Ovary (tissue), 9 donors: ENCODE data around the gene PRDM16. TPM values are rescaled to one million over a fixed set of nuclear protein-coding genes. Genes with fewer than 3 reads are reported as not detected.

ENCODE experiments used
- DNase-seq, 5 donors: peaks; one replicate each; pipeline ENCODE4 v3.0.0-alpha.2; 2019 to 2020
- H3K27ac ChIP-seq, 2 donors: fragments of 200-600 bp; one replicate each; pipeline versions ENCODE4 v1.5.1 to v1.8.0; 2019 to 2022
- H3K27me3 ChIP-seq: fragments of 200-600 bp; one replicate; pipeline ENCODE4 v1.8.0; 2022
- H3K36me3 ChIP-seq: fragments of 200-600 bp; sonication (generic); one replicate; pipeline ENCODE4 v1.5.1; 2019
- H3K4me1 ChIP-seq: one replicate; pipeline ENCODE4 v1.8.1; 2013; ENCODE audit warnings: mild to moderate bottlenecking, moderate library complexity; ENCODE audit not compliant: insufficient read depth
- H3K4me3 ChIP-seq: fragments of 200-600 bp; sonication (generic); one replicate; pipeline ENCODE4 v1.5.1; 2017
- H3K9me3 ChIP-seq, 2 donors: fragments of 200-600 bp in 1 of 2; sonication (generic) in 1 of 2; one replicate each; pipeline versions ENCODE4 v1.5.1 to v1.8.1; 2013 to 2019; ENCODE audit warnings: mild to moderate bottlenecking in 1 of 2, moderate library complexity in 1 of 2
- EP300 ChIP-seq: sonication (generic); formaldehyde crosslinking; IDR thresholded peaks from one replicate; pipeline ENCODE4 v1.6.1; 2017; ENCODE audit warnings: antibody characterized with exemption
- POLR2A ChIP-seq: fragments of 450-650 bp; IDR thresholded peaks from one replicate; pipeline ENCODE4 v1.6.1; 2017; ENCODE audit warnings: antibody characterized with exemption, mild to moderate bottlenecking, moderate library complexity
- WGBS, 3 donors: extraction: QIAGEN DNeasy Blood & Tissue Kit in 1 of 3; methylation state at CpG; one replicate each; pipeline versions ENCODE4 v1.1.5 to v1.1.7; 2013 to 2017; 5-methylcytosine and 5-hydroxymethylcytosine counted together
- intact Hi-C, 4 donors: fragments of 100-400 bp; cut with DNase I; formaldehyde crosslinking; loops; one replicate each; pipeline versions ENCODE4 v1.11.0 to v1.15.1; 2022 to 2023
- polyA plus RNA-seq, 2 donors: library from polyadenylated mRNA; stranded (reverse); fragments of 200-250 nt in 1 of 2; fragments of 350-450 nt in 1 of 2; fragmentation: Illumina TruSeq in 1 of 2; extraction: RNeasy Lipid Tissue Mini Kit (QIAGEN cat#74804) in 1 of 2; gene quantifications; one replicate each; pipeline ENCODE4 v1.2.3, GENCODE V29; 2013 to 2014
- total RNA-seq, 7 donors: library from RNA; depleted of rRNA in 2 of 7; stranded (reverse); fragments of >200 nt in 2 of 7; fragmentation: NEBNext Ultra II Directional in 3 of 7; extraction: Animal tissue kit (Norgen Biotek cat#: 25700) in 3 of 7; gene quantifications; one replicate each; pipeline versions ENCODE4 v1.1.0 to v1.2.4, GENCODE V29; 2016 to 2023
- TF ChIP-seq, protein P1 (sequence below), 3 donors: fragments of 450-650 bp in 2 of 3; fragments of 200-600 bp in 1 of 3; IDR thresholded peaks; one replicate each; pipeline versions ENCODE4 v1.5.1 to v1.8.0; 2016 to 2022; ENCODE audit warnings: antibody characterized with exemption in 3 of 3, mild to moderate bottlenecking in 1 of 3
- donor health status: DM: no; HTN: no; CAD: no; lungs with moderate emphysema.
- donor health status: DM: no; HTN: no; CAD: no.
- donor health status: Bipolar disorder and iron deficiency.
- donor health status: DM: yes; HTN: yes; CAD: no.
- donor health status: DM: no; HTN: no; CAD: no.
- donor health status: DM: yes; HTN: yes; CAD: no.

PRDM16 gene
- total and polyA plus RNA-seq, 9 donors = 1.1 to 17.3 (median 3.9) TPM

DNA sequence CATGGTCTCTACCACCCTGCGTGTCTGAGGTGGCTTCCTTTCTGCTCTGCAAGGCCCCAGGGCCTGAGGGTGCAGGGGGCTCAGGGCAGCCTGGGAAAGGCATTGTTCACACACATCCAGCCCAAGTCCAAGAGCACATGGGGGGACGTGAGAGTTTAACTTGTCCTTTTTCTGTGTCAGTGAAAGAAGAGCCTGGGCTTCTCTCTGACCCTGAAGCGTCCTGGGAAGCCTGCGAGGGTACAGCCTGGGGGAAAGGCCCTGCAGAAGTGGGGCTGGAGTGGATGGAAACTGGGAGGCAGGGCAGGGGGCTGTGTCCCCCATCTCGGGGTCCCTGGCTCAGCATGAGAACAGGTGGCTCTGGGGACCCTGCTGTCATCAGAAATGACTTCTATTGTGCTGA is 181.6 kb downstream of the PRDM16 start:
- Histone ChIP-seq H3K4me3 (no peak overlapping the region), H3K9me3 (no peaks in the 10 kb centered on the region), H3K36me3 (no peaks in the 10 kb centered on the region), H3K27me3 (no peaks in the 10 kb centered on the region), H3K4me1 (no peaks in the 10 kb centered on the region), H3K27ac (no peak overlapping the region)
- TF ChIP-seq POLR2A = no peak
- TF ChIP-seq, protein P1, sequence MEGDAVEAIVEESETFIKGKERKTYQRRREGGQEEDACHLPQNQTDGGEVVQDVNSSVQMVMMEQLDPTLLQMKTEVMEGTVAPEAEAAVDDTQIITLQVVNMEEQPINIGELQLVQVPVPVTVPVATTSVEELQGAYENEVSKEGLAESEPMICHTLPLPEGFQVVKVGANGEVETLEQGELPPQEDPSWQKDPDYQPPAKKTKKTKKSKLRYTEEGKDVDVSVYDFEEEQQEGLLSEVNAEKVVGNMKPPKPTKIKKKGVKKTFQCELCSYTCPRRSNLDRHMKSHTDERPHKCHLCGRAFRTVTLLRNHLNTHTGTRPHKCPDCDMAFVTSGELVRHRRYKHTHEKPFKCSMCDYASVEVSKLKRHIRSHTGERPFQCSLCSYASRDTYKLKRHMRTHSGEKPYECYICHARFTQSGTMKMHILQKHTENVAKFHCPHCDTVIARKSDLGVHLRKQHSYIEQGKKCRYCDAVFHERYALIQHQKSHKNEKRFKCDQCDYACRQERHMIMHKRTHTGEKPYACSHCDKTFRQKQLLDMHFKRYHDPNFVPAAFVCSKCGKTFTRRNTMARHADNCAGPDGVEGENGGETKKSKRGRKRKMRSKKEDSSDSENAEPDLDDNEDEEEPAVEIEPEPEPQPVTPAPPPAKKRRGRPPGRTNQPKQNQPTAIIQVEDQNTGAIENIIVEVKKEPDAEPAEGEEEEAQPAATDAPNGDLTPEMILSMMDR (IDR thresholded peaks at IDR 0.05) = no peak
- TF ChIP-seq EP300 = no peak
- intact Hi-C loops = no loop called here
- DNase-seq = no peak
- WGBS, 3 donors = 64 to 73% (median 70%) methylated on average over 5 of the region's 5 CpGs

DNA sequence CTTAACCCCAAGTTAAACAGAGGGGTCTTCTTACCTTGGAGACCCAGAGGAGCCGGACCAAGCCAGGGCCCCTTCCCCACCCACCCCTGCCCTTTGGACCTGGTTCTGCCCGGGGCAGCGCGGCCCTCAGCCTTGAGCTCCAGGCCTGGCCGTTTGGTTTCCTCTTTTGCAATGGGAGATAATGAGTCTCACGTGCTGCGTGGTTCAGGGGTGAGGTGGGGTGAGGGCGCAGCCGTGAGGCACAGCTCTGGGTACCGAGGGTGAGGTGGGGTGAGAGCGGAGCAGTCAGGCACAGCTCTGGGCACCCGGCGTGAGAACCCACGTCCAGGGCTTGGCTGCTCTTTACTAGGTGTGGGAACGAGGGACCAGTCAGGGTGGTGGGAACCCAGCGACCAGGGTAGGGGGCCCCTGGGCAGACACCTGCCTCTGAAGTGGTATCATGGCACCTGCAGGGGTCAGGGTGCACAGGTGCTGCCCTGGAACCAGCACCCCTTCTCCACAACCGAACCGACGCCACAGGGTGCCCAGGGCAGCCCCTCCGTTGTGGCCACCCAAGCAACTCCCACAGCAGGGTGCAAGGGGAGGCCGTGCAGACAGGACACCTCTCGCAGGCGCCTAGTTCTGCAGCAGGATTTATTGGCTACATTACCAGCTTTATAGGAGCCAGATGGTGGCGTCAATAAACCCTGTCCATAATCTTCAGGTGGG is 182.2 kb downstream of the PRDM16 start:
- intact Hi-C loops = no loop called here
- no peaks in the 10 kb centered on the region for H3K9me3 ChIP-seq
- no peak for TF ChIP-seq EP300
- H3K27ac ChIP-seq = no peak overlapping the region
- no peaks in the 10 kb centered on the region for H3K27me3 ChIP-seq
- H3K4me1 ChIP-seq = no peaks in the 10 kb centered on the region
- DNase-seq = no peak
- 73 to 81% (median 76%) methylated on average over 24 of the region's 24 CpGs for WGBS, 3 donors
- H3K36me3 ChIP-seq = no peaks in the 10 kb centered on the region
- no peak overlapping the region for H3K4me3 ChIP-seq

DNA sequence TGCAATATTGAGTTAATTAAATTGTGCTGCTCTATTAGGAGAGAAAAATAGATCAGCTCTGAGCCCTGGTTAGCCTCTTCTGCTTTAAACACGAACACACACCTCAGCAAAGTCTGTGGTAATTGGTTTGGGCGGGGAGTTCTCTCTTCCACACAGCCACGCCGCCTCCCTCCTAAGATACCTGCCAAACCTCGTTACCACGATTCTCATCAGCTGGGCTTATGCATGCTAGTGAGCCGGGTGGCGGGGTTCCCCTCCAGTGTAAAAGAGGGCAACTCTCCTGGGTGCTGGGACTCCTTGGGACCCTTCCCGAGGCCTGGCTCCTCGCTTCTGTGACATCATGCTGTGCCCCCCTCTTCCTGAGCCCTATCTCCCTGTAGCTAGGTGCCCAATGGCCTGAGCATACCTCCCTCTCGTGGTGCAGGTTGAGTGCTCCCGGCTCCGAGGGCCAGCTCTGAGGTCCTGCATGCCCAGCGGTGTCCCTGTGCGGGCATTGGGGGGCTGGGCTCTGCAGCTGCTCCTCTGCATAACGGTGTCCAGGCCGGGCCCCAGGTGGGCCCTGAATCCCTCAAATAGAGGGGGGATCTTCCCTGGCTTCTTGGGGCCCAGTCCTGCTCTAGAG is 182.9 kb downstream of the PRDM16 start:
- H3K36me3 ChIP-seq = no peaks in the 10 kb centered on the region
- TF ChIP-seq, protein P1 (IDR thresholded peaks at IDR 0.05) = no peak
- H3K4me1 ChIP-seq = no peaks in the 10 kb centered on the region
- no peaks in the 10 kb centered on the region for H3K27me3 ChIP-seq
- intact Hi-C loops = no loop called here
- H3K27ac ChIP-seq = no peak overlapping the region
- 70 to 73% (median 73%) methylated on average over 17 of the region's 17 CpGs for WGBS, 3 donors
- H3K4me3 ChIP-seq = no peak overlapping the region
- no peaks in the 10 kb centered on the region for H3K9me3 ChIP-seq
- DNase-seq = no peak

DNA sequence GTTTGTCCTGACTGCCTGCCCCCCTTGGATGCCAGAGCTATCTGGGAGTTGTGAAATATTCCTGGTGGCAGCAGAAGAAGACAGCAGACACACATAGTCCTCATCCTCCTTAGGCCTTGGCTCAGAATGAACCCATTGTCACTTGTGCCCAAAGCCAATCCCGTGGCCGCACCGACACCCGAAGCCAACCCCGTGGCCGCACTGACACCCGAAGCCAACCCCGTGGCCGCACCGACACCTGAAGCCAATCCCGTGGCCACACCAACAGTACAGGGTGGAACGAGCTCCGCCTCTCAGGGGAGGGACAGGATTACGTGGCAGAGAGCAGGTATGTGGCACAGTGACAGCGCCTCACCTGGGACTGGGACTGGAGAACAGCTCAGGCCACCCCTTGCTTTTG is 186.7 kb downstream of the PRDM16 start:
- Histone ChIP-seq H3K4me3 (no peak overlapping the region), H3K36me3 (no peaks in the 10 kb centered on the region), H3K9me3 (no peaks in the 10 kb centered on the region), H3K27me3 (no peaks in the 10 kb centered on the region), H3K27ac (no peak overlapping the region), H3K4me1 (peaks cover 2% of the 10 kb centered on the region)
- WGBS, 3 donors = 90 to 97% (median 90%) methylated on average over 15 of the region's 15 CpGs
- no peak for DNase-seq
- intact Hi-C loops = no loop called here
- TF ChIP-seq, protein P1 (IDR thresholded peaks at IDR 0.05) = no peak
- TF ChIP-seq POLR2A (no peak), EP300 (no peak)

DNA sequence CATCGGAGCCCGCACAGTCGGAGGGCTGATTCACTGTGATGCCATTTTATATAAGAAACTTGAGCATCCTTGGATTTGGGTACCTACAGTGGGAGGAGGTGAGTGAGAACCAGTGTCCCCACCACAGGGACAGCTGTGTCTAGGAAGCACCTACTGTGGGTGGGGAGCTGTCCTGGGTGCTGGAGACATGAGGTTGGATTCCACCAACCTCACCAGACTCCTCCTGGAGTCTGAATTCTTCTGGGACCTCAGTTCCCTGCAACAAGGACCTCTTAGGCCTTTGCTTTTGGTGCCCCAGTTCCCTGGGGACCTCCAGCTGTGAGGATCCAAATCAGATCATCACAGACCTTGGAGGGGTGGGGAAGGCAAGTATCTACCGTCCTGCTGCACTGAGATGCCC is 188.8 kb downstream of the PRDM16 start:
- TF ChIP-seq POLR2A (no peak), EP300 (no peak)
- TF ChIP-seq, protein P1 (IDR thresholded peaks at IDR 0.05) = no peak
- WGBS, 3 donors = 88 to 89% (median 88%) methylated on average over 4 of the region's 4 CpGs
- Histone ChIP-seq H3K36me3 (no peaks in the 10 kb centered on the region), H3K4me3 (no peak overlapping the region), H3K9me3 (no peaks in the 10 kb centered on the region), H3K27me3 (no peaks in the 10 kb centered on the region), H3K27ac (no peak overlapping the region), H3K4me1 (peaks cover 2% of the 10 kb centered on the region)
- DNase-seq = no peak
- intact Hi-C loops = no loop called here
